Large intestine (tissue), 3 donors: Measurements from ENCODE around the gene BPGM. TPM values are rescaled to one million over a fixed set of nuclear protein-coding genes. Genes with fewer than 3 reads are reported as not detected.

Source experiments
- DNase-seq, 2 donors: peaks; one replicate each; pipeline versions ENCODE4 v3.0.0 to v3.0.0-alpha.2; 2013
- H3K27ac ChIP-seq: one replicate; pipeline ENCODE4 v1.5.1; 2013; ENCODE audit warnings: low read length
- H3K27me3 ChIP-seq: 2 replicates; pipeline ENCODE4 v1.6.1; 2013; ENCODE audit warnings: low read length; ENCODE audit not compliant: control insufficient read depth, insufficient read depth
- H3K36me3 ChIP-seq: 2 replicates; pipeline ENCODE4 v1.6.1; 2013; ENCODE audit warnings: low read length; ENCODE audit not compliant: control insufficient read depth, insufficient read depth
- H3K4me1 ChIP-seq: one replicate; pipeline ENCODE4 v1.6.1; 2013; ENCODE audit warnings: low read length; ENCODE audit not compliant: control insufficient read depth, insufficient read depth
- H3K4me3 ChIP-seq: one replicate; pipeline ENCODE4 v1.5.1; 2013; ENCODE audit warnings: low read length
- H3K9me3 ChIP-seq: one replicate; pipeline ENCODE4 v1.6.1; 2013; ENCODE audit warnings: mild to moderate bottlenecking, low read depth, low read length, moderate library complexity; ENCODE audit not compliant: control insufficient read depth
- WGBS: methylation state at CpG from one replicate; pipeline ENCODE4 v1.1.5; 2013; ENCODE audit warnings: low lambda C conversion rate; ENCODE audit not compliant: insufficient coverage; 5-methylcytosine and 5-hydroxymethylcytosine counted together
- polyA plus RNA-seq: library from polyadenylated mRNA; unstranded; fragments of 120-200 nt; gene quantifications from one replicate; pipeline ENCODE4 v1.2.1, GENCODE V29; 2013

The BPGM gene
- polyA plus RNA-seq, 1 donor: 14.9 TPM

GRCh38 chr7:134643131-134643530 lies 3.5 kb upstream of the BPGM start:
- Histone ChIP-seq H3K36me3 (no peaks in the 10 kb centered on the region), H3K27ac (no peak overlapping the region), H3K9me3 (no peaks in the 10 kb centered on the region), H3K4me3 (no peak overlapping the region), H3K27me3 (no peaks in the 10 kb centered on the region), H3K4me1 (peaks cover 3% of the 10 kb centered on the region)
- no peak for DNase-seq
- no CpG with 5 or more reads among the region's 1 CpG for WGBS

- peak; percentile 13 to 28 for DNase-seq
- WGBS: no CpG with 5 or more reads among the region's 5 CpGs
- peaks cover 3% of the 10 kb centered on the region for H3K4me1 ChIP-seq
- H3K9me3 ChIP-seq: no peaks in the 10 kb centered on the region
- no peak overlapping the region for H3K27ac ChIP-seq
- H3K4me3 ChIP-seq: peak overlapping the region; percentile 76
- H3K36me3 ChIP-seq: no peaks in the 10 kb centered on the region
- no peaks in the 10 kb centered on the region for H3K27me3 ChIP-seq
These were observed 1.2 kb upstream of the BPGM start for GRCh38 chr7:134645478-134645877.

- Histone ChIP-seq H3K4me1 (peaks cover 3% of the 10 kb centered on the region), H3K36me3 (no peaks in the 10 kb centered on the region), H3K4me3 (peak overlapping the region; percentile 76), H3K27me3 (no peaks in the 10 kb centered on the region), H3K9me3 (no peaks in the 10 kb centered on the region), H3K27ac (peak overlapping the region; percentile 61)
- peak; percentile 9 to 24 for DNase-seq
- 5% methylated on average over 4 of the region's 8 CpGs for WGBS
These were observed 718 bp upstream of the BPGM start for GRCh38 chr7:134645935-134646334.

DNA sequence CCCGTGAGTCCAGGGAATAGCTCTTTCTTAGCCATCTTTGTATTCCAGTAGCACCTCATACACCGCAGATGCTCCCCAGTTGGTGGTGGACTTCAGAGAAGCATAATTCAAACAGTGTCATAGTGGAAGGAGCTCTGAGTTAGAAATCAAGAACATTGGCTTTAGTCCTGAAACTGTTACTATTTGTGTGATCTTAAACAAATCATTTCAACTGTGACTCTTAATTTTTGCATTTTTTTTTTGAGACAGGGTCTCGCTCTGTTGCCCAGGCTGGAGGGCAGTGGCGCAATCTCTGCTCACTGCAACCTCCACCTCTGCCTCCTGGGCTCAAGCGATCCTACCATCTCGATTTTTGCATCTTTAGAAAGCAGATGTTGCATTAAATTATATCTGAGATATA lies 1.8 kb downstream of the BPGM start:
- no peaks in the 10 kb centered on the region for H3K36me3 ChIP-seq
- no peaks in the 10 kb centered on the region for H3K27me3 ChIP-seq
- no peak for DNase-seq
- 100% methylated on average over 1 of the region's 6 CpGs for WGBS
- no peak overlapping the region for H3K4me3 ChIP-seq
- no peaks in the 10 kb centered on the region for H3K9me3 ChIP-seq
- H3K4me1 ChIP-seq: peaks cover 3% of the 10 kb centered on the region
- H3K27ac ChIP-seq: no peak overlapping the region

DNA sequence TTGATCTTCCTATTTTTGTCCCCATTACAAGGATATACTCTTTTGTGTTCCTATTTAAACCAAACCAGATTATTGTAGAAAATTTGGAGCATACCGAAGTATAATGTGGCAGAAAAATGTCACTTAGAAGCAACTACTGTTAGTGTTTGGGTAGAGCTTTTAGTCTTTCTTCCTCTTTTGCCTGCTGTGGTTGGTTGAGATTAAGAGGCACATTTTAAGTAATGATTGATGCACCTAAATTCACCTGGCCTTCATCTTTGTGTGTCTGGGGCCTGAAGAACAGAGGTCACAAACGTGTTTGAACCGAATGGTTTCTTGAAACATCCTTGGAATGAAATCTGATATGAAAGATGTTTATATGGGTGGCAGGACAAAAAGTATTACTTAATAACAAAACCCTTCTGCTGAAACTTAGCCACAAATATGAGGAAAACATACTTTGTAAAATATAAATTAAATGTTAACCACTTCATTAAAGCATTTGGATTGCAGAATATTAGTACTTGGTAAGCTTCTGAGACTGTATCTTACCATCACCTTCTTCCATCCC lies 2.6 kb downstream of the BPGM start:
- WGBS: 80% methylated on average over 1 of the region's 3 CpGs
- Histone ChIP-seq H3K4me3 (no peak overlapping the region), H3K27ac (no peak overlapping the region)

GRCh38 chr7:134651991-134652390 lies 5.3 kb downstream of the BPGM start:
- H3K9me3 ChIP-seq: no peaks in the 10 kb centered on the region
- H3K27ac ChIP-seq: no peak overlapping the region
- 100% methylated on average over 1 of the region's 4 CpGs for WGBS
- no peak overlapping the region for H3K4me3 ChIP-seq
- no peak for DNase-seq
- H3K4me1 ChIP-seq: no peaks in the 10 kb centered on the region
- H3K36me3 ChIP-seq: no peaks in the 10 kb centered on the region
- H3K27me3 ChIP-seq: no peaks in the 10 kb centered on the region

More for the DNA sequence above, 2.6 kb downstream of the BPGM start:
- no peak for DNase-seq
- Histone ChIP-seq H3K27me3 (no peaks in the 10 kb centered on the region), H3K36me3 (no peaks in the 10 kb centered on the region), H3K4me1 (peaks cover 3% of the 10 kb centered on the region), H3K9me3 (no peaks in the 10 kb centered on the region)

DNA sequence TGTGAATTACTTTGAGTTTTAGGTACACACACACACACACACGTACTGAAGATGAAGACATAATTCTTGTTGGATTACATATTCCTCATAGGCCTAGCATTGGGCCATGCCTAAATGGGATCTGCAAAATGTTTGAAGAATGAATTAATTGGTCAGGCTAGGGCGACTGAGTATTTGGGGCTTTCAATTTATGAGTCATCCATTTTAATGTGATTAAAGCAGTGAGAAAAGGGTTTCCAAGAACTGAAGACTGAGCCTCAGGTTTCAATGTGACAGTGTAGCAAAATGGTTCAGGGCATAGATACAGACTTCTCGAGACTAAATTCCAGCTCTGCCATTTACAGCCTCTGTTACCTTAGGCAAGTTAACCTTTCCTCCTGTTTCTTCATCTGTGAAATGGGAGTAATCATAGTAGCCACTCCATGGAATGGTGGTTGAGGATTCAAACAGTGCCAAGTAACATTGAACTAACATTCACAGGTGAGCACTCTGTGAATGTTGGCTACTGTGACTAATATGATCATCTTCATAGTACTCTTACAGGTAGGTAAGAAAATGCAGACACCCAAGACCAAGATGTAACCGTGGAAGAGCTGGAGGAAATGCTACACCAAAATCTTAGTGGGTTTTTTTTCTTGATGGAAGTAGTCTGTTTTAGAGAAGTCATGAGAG lies 7.6 kb downstream of the BPGM start:
- Histone ChIP-seq H3K4me1 (no peaks in the 10 kb centered on the region), H3K4me3 (no peak overlapping the region), H3K27me3 (no peaks in the 10 kb centered on the region), H3K27ac (no peak overlapping the region), H3K9me3 (no peaks in the 10 kb centered on the region), H3K36me3 (no peaks in the 10 kb centered on the region)
- WGBS: no CpG with 5 or more reads among the region's 4 CpGs
- DNase-seq: no peak

GRCh38 chr7:134657526-134657925 lies 10.9 kb downstream of the BPGM start:
- Histone ChIP-seq H3K9me3 (no peaks in the 10 kb centered on the region), H3K27me3 (no peaks in the 10 kb centered on the region), H3K4me1 (no peaks in the 10 kb centered on the region), H3K4me3 (no peak overlapping the region), H3K36me3 (peaks cover 10% of the 10 kb centered on the region), H3K27ac (no peak overlapping the region)
- DNase-seq: no peak
- no CpG with 5 or more reads among the region's 5 CpGs for WGBS

GRCh38 chr7:134660242-134660785 lies 13.7 kb downstream of the BPGM start:
- H3K36me3 ChIP-seq: peaks cover 10% of the 10 kb centered on the region
- no peaks in the 10 kb centered on the region for H3K9me3 ChIP-seq
- WGBS: no CpG with 5 or more reads among the region's 7 CpGs
- H3K27me3 ChIP-seq: no peaks in the 10 kb centered on the region
- H3K4me1 ChIP-seq: no peaks in the 10 kb centered on the region
- DNase-seq: no peak
- no peak overlapping the region for H3K27ac ChIP-seq
- no peak overlapping the region for H3K4me3 ChIP-seq

- Histone ChIP-seq H3K9me3 (no peaks in the 10 kb centered on the region), H3K4me3 (no peak overlapping the region), H3K27me3 (no peaks in the 10 kb centered on the region), H3K4me1 (no peaks in the 10 kb centered on the region), H3K27ac (no peak overlapping the region), H3K36me3 (peaks cover 10% of the 10 kb centered on the region)
- no CpG with 5 or more reads among the region's 1 CpG for WGBS
- no peak for DNase-seq
These were observed 14.3 kb downstream of the BPGM start for GRCh38 chr7:134660961-134661376.
